CD8-positive, alpha-beta memory T cell (primary cell): Measurements from ENCODE around the gene FBXO48. TPM values are rescaled to one million over a fixed set of nuclear protein-coding genes. Genes with fewer than 3 reads are reported as not detected.
A peak's percentile ranks its signal among the peaks of the same experiment; 100 is the strongest.

Experiments used
- CTCF ChIA-PET: fragments of 350-600 bp; sonication (Branson Sonifier 250); formaldehyde crosslinking; loops from one replicate; lab custom pipeline; 2021; ENCODE audit warnings: antibody characterized with exemption; lab: Charles Lee
- POLR2A ChIA-PET: fragments of 350-600 bp; sonication (Branson Sonifier 250); formaldehyde crosslinking; loops from one replicate; lab custom pipeline; 2021; ENCODE audit warnings: antibody characterized with exemption; lab: Charles Lee
- DNase-seq, 5 donors: peaks; one replicate each; pipeline versions ENCODE4 v3.0.0 to v3.0.0-alpha.2; 2020 to 2022; ENCODE audit warnings: mixed read lengths in 1 of 5
- H3K27ac ChIP-seq: one replicate; pipeline ENCODE4 v1.7.0; 2013; ENCODE audit warnings: low read depth, mild to moderate bottlenecking, low read length, moderate library complexity
- H3K27me3 ChIP-seq: 2 replicates; pipeline ENCODE4 v1.7.0; 2013; ENCODE audit warnings: low read length, mild to moderate bottlenecking; ENCODE audit not compliant: insufficient read depth, poor library complexity, severe bottlenecking
- H3K36me3 ChIP-seq: 2 replicates; pipeline ENCODE4 v1.7.0; 2013; ENCODE audit warnings: mild to moderate bottlenecking, low read length, moderate library complexity; ENCODE audit not compliant: insufficient read depth
- H3K4me1 ChIP-seq: 2 replicates; pipeline ENCODE4 v1.7.0; 2013; ENCODE audit warnings: mild to moderate bottlenecking, low read length, moderate library complexity; ENCODE audit not compliant: insufficient read depth
- H3K4me3 ChIP-seq: 2 replicates; pipeline ENCODE4 v1.7.0; 2013; ENCODE audit warnings: mild to moderate bottlenecking, low read length
- H3K9me3 ChIP-seq: 2 replicates; pipeline ENCODE4 v1.7.0; 2013; ENCODE audit warnings: mild to moderate bottlenecking, low read length
- H3K27ac Mint-ChIP-seq, 8 donors: one replicate each; pipeline ENCODE4 v1.8.0; 2020 to 2021; ENCODE audit warnings: mixed read lengths in 8 of 8, mild to moderate bottlenecking in 6 of 8, inconsistent platforms in 3 of 8, moderate library complexity in 3 of 8
- H3K27me3 Mint-ChIP-seq, 2 donors: one replicate each; pipeline ENCODE4 v1.8.0; 2020 to 2021; ENCODE audit warnings: mixed read lengths in 2 of 2, mild to moderate bottlenecking in 1 of 2, moderate library complexity in 1 of 2
- H3K36me3 Mint-ChIP-seq, 3 donors: one replicate each; pipeline ENCODE4 v1.8.0; 2020 to 2021; ENCODE audit warnings: mixed read lengths in 3 of 3, inconsistent platforms in 1 of 3, mild to moderate bottlenecking in 1 of 3
- H3K4me1 Mint-ChIP-seq, 3 donors: one replicate each; pipeline ENCODE4 v1.8.0; 2020 to 2021; ENCODE audit warnings: mixed read lengths in 3 of 3, inconsistent platforms in 1 of 3, mild to moderate bottlenecking in 1 of 3
- H3K4me3 Mint-ChIP-seq, 7 donors: one replicate each; pipeline ENCODE4 v1.8.0; 2020 to 2021; ENCODE audit warnings: mixed read lengths in 7 of 7, mild to moderate bottlenecking in 6 of 7, moderate library complexity in 4 of 7, inconsistent platforms in 2 of 7
- H3K9me3 Mint-ChIP-seq, 5 donors: one replicate each; pipeline ENCODE4 v1.8.0; 2020 to 2022; ENCODE audit warnings: mixed read lengths in 5 of 5, mild to moderate bottlenecking in 3 of 5, moderate library complexity in 2 of 5, inconsistent platforms in 1 of 5
- polyA plus RNA-seq: library from polyadenylated mRNA; unstranded; fragments of 300-500 nt; fragmentation: Illumina TruSeq; gene quantifications from one replicate; pipeline ENCODE4 v1.2.3, GENCODE V29; 2021
- total RNA-seq, 2 experiments: library from RNA; stranded (reverse); gene quantifications; one replicate each; pipeline ENCODE4 v1.2.3, GENCODE V29; 2021

Gene FBXO48
- total and polyA plus RNA-seq, 3 experiments from 2014 or later = 0.79 to 1.6 (median 1.5) TPM

DNA sequence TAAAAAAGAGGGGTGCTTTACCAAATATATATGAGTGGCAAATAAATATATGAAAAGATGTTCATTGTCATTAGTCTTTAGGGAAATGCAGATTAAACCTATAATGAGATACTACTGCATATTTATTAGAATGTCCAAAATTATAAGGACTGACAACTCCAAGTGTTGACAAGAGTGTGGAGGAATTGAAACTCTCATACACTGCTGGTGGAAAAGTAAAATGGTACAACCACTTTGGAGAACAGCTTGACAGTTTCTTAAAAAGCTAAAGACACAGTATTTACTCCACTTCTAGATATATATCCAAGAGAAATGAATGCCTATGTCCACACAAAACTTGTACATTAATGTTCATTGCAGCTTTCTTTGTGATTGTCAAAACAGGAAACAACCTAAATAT, 51.6 kb downstream of the FBXO48 start:
- Histone ChIP-seq H3K4me1 (peaks cover 51% of the 10 kb centered on the region), H3K4me3 (no peak overlapping the region), H3K36me3 (no peaks in the 10 kb centered on the region), H3K9me3 (no peaks in the 10 kb centered on the region), H3K27me3 (no peaks in the 10 kb centered on the region), H3K27ac (no peak overlapping the region)
- peaks cover 57 to 94% (median 81%) of the 10 kb centered on the region in 3 donors for H3K4me1 Mint-ChIP-seq
- H3K4me3 Mint-ChIP-seq = no peak overlapping the region
- no peak for DNase-seq
- POLR2A ChIA-PET = no interaction called here
- CTCF ChIA-PET = interaction anchor here (2.5 kb wide), 1 partner anchor 25 kb away, joined by 13 read pairs; no protein-coding TSS in a partner anchor
- no peaks in the 10 kb centered on the region for H3K27me3 Mint-ChIP-seq
- no peaks in the 10 kb centered on the region for H3K9me3 Mint-ChIP-seq
- H3K27ac Mint-ChIP-seq = peak overlapping the region in 1 of 8 donors; percentile 1
- H3K36me3 Mint-ChIP-seq = no peaks in the 10 kb centered on the region

DNA sequence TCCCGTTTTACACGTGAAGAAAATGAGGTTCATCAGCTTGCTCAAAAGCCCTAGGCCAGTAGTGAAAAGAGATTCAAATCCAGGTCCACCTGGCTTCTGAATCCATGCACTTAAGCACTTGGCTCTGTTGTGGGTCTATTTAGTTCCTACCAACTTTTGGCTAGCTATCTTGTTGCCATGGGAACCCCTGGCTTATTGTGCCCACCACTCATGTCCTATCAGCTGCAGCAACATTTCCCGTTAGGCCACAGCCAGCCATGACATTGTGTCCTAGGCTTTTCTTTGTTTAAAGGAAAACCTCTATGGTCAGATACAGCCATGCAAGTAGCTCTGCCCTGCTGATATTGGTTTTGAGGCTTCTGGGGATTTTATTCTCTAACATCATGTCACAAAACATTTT, 52.2 kb downstream of the FBXO48 start:
- Mint-ChIP-seq H3K4me3 (no peak overlapping the region), H3K27ac (no peak overlapping the region), H3K9me3 (no peaks in the 10 kb centered on the region), H3K27me3 (no peaks in the 10 kb centered on the region), H3K36me3 (no peaks in the 10 kb centered on the region), H3K4me1 (peaks cover 62 to 96% (median 85%) of the 10 kb centered on the region in 3 donors)
- Histone ChIP-seq H3K4me1 (peaks cover 51% of the 10 kb centered on the region), H3K4me3 (no peak overlapping the region), H3K27me3 (no peaks in the 10 kb centered on the region), H3K9me3 (no peaks in the 10 kb centered on the region), H3K27ac (no peak overlapping the region), H3K36me3 (no peaks in the 10 kb centered on the region)
- POLR2A ChIA-PET = no interaction called here
- CTCF ChIA-PET = interaction anchor here (2.5 kb wide), 1 partner anchor 26 kb away, joined by 13 read pairs; no protein-coding TSS in a partner anchor
- no peak for DNase-seq

DNA sequence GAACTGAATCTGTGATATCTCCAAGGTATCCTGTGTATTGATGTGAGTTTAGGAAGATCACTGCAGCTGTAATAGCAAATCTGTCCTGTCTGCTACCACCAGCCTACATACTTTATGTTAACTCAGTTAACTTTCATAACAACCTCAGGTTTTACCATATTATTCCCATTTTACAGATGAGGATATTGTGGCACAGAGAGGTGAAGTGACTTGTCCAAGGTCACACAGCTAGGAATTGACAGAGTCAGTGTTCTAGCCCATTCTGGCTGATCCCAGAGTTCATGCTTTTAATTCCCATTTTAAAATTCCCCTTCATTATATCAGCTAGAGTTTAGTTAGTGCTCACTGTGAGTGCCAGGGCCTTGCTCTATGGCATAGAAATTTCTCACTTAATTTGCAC, 52.6 kb downstream of the FBXO48 start:
- Histone ChIP-seq H3K4me1 (peaks cover 51% of the 10 kb centered on the region), H3K4me3 (no peak overlapping the region), H3K9me3 (no peaks in the 10 kb centered on the region), H3K27me3 (no peaks in the 10 kb centered on the region), H3K27ac (no peak overlapping the region), H3K36me3 (no peaks in the 10 kb centered on the region)
- H3K27me3 Mint-ChIP-seq = no peaks in the 10 kb centered on the region
- H3K36me3 Mint-ChIP-seq = no peaks in the 10 kb centered on the region
- H3K4me1 Mint-ChIP-seq = peaks cover 60 to 96% (median 85%) of the 10 kb centered on the region in 3 donors
- no peaks in the 10 kb centered on the region for H3K9me3 Mint-ChIP-seq
- CTCF ChIA-PET = interaction anchor here (2.5 kb wide), 1 partner anchor 26 kb away, joined by 13 read pairs; no protein-coding TSS in a partner anchor
- H3K27ac Mint-ChIP-seq = peak overlapping the region in 2 of 8 donors; percentile 39 to 70
- DNase-seq = no peak
- POLR2A ChIA-PET = no interaction called here
- no peak overlapping the region for H3K4me3 Mint-ChIP-seq

DNA sequence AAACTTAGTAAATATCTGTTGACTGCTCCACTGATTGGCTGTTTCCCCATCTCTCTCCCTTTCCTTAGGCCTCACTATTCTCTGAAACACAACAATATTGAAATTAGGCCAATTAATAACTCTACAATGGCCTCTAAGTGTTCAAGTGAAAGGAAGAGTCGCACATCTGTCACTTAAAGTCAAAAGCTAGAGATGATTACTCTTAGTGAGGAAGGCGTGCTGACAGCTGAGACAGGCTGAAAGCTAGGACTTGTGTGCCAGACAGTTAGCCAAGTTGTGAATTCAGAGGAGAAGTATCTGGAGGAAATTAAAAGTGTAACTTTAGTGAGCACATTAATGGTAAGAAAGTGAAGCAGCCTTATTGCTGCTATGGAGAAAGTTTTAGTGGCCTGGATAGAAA, 53.6 kb downstream of the FBXO48 start:
- Mint-ChIP-seq H3K27me3 (no peaks in the 10 kb centered on the region), H3K9me3 (peaks cover 0 to 7% (median 0%) of the 10 kb centered on the region in 5 donors), H3K27ac (peak overlapping the region; percentile 20 to 96 (median 63)), H3K4me3 (peak overlapping the region in 3 of 7 donors; percentile 12 to 37 (median 32)), H3K4me1 (peaks cover 54 to 93% (median 83%) of the 10 kb centered on the region in 3 donors), H3K36me3 (peaks cover 0 to 7% (median 0%) of the 10 kb centered on the region in 3 donors)
- Histone ChIP-seq H3K36me3 (no peaks in the 10 kb centered on the region), H3K4me3 (no peak overlapping the region), H3K4me1 (peaks cover 42% of the 10 kb centered on the region), H3K27me3 (no peaks in the 10 kb centered on the region), H3K9me3 (no peaks in the 10 kb centered on the region), H3K27ac (no peak overlapping the region)
- no peak for DNase-seq
- ChIA-PET CTCF (no interaction called here), POLR2A (no interaction called here)

DNA sequence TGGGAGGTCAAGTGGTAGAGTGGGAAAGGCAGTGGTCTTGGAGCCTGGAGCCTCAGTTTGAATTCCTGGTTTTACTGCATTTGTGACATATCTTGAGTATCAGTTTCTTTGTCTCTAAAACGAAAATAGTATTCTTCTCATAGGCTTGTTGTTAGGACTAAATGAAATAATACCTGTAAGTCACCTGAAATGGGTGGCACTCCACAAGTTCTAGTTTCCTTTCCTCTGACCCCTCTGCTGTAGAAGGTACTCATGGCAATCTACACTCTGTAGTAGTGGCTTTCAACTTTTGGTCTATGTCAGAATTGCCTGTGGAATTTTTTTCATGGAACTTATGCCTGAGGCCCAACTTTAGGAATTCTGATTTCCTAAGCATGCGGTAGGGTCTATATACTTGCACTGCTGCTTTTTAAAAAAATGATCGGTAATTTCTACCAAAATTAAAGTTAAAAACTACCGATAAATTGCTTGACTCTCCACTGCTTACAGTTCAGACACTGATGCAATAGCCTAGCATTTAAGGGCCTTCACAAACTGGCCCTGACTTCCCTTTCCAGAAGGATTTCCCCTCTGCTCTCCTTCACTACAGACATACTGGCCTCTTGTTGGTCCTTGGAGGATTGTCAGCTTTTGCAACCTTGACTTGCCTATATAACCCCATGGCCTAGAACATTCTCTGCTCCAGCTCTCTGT, 54.8 kb downstream of the FBXO48 start:
- CTCF ChIA-PET = interaction anchor here (1.0 kb wide), 1 partner anchor 16 kb away, joined by 3 read pairs; no protein-coding TSS in a partner anchor
- DNase-seq = no peak
- peaks cover 2 to 19% (median 6%) of the 10 kb centered on the region in 5 donors for H3K9me3 Mint-ChIP-seq
- POLR2A ChIA-PET = interaction anchor here (0.6 to 2.3 kb wide), 5 partner anchors 15 to 69 kb away, joined by 3 to 10 read pairs (median 6); partner anchors contain the start of gene PLEK
- H3K4me3 ChIP-seq = no peak overlapping the region
- H3K27ac Mint-ChIP-seq = peak overlapping the region; percentile 28 to 87 (median 74)
- no peak overlapping the region for H3K27ac ChIP-seq
- H3K4me1 Mint-ChIP-seq = peaks cover 42 to 81% (median 73%) of the 10 kb centered on the region in 3 donors
- no peaks in the 10 kb centered on the region for H3K9me3 ChIP-seq
- H3K4me1 ChIP-seq = peaks cover 30% of the 10 kb centered on the region
- H3K27me3 ChIP-seq = no peaks in the 10 kb centered on the region
- H3K36me3 Mint-ChIP-seq = peaks cover 0 to 19% (median 4%) of the 10 kb centered on the region in 3 donors
- H3K4me3 Mint-ChIP-seq = peak overlapping the region; percentile 7 to 66 (median 60)
- H3K27me3 Mint-ChIP-seq = no peaks in the 10 kb centered on the region
- H3K36me3 ChIP-seq = no peaks in the 10 kb centered on the region

DNA sequence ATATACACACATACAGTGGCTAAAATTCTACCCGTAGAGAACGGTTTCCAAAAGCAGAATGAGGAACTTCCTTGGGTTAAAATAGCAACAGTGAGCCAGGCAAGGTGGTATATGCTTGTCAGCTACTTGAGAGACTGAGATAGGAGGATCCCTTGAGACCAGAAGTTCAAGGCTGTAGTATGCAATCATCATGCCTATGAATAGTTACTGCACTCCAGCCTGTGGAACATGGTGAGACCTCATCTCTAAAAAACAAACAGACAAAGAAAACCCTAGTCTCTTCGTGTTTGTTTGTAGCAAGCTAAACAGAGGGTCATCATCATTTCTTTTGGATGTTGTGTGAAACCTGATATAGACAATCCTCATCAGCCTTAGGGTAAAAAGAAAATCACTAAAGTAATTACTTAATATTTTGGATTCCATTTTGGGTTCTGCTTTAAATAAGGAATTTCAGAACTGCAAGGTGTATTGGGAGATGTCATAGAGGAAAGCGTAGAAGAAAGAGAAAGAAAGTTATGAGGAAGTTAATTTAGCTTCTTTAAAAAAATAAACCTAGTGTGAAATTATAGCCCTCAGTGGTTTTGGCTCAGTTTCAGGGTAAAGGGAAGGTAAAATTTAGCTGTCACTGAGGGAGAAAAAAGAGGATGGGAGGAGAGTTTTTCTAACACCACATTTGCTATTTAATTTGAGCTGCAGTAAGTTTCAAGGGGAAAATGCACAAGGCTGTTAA, 55.5 kb downstream of the FBXO48 start:
- Histone ChIP-seq H3K27me3 (no peaks in the 10 kb centered on the region), H3K36me3 (no peaks in the 10 kb centered on the region), H3K4me3 (no peak overlapping the region), H3K9me3 (no peaks in the 10 kb centered on the region), H3K4me1 (peaks cover 29% of the 10 kb centered on the region), H3K27ac (no peak overlapping the region)
- Mint-ChIP-seq H3K27me3 (no peaks in the 10 kb centered on the region), H3K4me3 (peak overlapping the region; percentile 7 to 66 (median 60)), H3K36me3 (peaks cover 1 to 26% (median 4%) of the 10 kb centered on the region in 3 donors), H3K27ac (peak overlapping the region; percentile 13 to 81 (median 66)), H3K4me1 (peaks cover 37 to 77% (median 73%) of the 10 kb centered on the region in 3 donors), H3K9me3 (peaks cover 7 to 24% (median 11%) of the 10 kb centered on the region in 5 donors)
- peak in 1 of 5 donors; percentile 6 for DNase-seq
- CTCF ChIA-PET = interaction anchor here (1.0 to 1.5 kb wide), 3 partner anchors 17 to 216 kb away, joined by 3 read pairs; no protein-coding TSS in a partner anchor
- POLR2A ChIA-PET = interaction anchor here (0.6 to 2.3 kb wide), 5 partner anchors 16 to 68 kb away, joined by 3 to 10 read pairs (median 6); partner anchors contain the start of gene PLEK
